HG02840 (cell line): ENCODE data around the gene NR5A2.

Experiments used
- ATAC-seq: cut with Tn5 transposase; IDR thresholded peaks from one replicate; pipeline ENCODE4 v1.9.1; 2021; ENCODE audit warnings: mild to moderate bottlenecking, moderate library complexity, moderate number of reproducible peaks; ENCODE audit not compliant: unreplicated experiment, low FRiP score

The NR5A2 gene

DNA sequence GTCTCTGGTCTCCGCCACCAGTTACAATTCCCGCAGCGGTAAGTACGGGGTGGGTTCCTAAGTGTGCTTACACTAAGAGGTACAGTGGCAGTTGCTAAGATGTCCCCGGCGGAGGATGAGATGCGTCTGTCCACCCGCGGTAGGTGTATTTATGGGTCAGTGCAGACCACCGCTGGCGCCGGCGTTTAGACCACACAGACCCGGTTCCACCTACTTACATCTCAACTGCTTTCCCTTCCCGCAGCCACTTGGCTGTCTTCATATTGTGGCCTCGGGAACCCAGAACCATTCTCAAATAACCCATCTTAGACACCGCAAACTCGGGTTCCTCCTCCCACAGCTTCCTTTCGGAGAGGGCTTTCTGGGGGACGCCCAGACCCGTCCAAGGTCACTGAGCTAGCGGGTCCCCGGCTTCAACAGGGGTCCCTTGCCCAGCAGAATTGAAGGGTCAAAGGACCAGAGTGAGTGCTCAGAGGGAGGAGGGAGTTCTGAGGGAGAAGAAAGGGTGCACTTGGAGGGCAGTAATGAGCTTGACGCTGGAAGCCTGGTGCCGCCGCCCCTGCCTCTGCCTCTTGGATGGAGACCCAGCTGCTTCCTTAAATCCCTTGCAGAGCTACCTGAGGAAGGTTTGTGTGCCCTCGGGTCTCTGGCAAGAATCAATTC, 8.6 kb downstream of the NR5A2 start:
- ATAC-seq = no peak

DNA sequence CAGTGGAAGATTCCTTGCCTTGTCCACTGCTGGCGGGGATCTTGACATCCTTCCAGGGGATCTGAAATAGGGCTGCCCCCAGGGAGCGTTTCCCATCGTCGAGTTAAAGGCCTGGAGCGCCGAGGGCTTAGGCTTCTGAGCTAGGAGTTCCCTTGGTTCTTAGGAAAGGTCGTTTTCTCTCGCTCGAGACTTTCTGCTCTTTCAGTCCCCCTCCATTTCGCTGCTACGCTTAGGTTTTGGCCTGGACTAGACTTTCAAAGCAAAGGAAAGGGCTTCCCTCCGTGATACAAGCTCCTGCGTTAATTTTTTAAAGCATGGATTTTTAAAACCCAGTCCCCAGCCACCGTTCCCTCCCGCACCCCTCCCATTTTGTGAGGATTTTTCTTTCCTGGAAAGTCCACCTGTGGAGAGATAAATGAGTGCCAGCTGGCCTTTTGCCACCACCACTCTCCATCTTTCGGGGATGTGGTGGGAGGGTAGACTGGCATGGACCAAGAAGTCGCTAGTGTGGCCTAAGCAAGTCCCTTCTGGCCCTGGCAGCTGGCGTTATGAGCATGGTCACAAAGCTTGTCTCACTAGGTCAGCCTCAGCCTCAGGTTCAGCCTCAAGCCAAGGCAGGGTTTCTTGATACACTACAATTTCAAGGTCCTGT, 9.2 kb downstream of the NR5A2 start:
- no peak for ATAC-seq

DNA sequence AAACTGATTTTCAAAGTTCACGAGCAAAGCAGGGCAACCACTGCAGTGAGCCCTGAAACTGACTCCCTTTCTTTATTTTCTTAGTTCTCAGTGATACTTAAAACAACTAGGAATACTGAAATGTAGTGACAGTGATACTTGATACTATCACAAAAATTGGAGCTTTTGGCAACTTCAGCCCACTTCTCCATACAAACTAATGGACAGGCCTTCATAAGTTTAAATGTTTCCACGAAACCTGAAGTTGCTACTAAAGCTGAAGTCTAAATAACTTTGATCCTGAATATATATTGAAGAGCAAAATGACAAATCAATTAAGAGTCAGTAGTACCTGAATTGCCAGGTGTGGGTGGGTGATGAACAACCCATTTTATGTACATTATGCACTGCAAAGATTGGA, 10.0 kb downstream of the NR5A2 start:
- ATAC-seq = no peak

DNA sequence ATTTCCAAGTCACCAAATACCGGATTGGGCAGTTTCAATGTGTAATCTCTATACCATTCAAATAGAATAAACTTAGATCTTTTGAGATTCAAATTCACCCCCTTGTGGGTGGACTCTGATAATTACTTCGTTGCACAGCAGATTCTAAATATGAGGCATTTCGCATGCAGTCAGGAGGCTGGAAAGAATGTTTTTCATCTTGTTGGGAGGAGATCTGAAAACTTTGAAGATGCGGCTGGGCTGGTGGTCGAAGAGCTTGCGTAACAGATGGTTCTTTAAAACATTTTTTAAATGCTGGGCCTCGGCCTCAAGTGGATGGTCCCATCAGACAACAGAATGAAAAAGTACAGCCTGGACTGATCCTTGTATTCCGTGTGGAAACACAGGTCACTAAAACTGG, 10.4 kb downstream of the NR5A2 start:
- ATAC-seq = no peak

DNA sequence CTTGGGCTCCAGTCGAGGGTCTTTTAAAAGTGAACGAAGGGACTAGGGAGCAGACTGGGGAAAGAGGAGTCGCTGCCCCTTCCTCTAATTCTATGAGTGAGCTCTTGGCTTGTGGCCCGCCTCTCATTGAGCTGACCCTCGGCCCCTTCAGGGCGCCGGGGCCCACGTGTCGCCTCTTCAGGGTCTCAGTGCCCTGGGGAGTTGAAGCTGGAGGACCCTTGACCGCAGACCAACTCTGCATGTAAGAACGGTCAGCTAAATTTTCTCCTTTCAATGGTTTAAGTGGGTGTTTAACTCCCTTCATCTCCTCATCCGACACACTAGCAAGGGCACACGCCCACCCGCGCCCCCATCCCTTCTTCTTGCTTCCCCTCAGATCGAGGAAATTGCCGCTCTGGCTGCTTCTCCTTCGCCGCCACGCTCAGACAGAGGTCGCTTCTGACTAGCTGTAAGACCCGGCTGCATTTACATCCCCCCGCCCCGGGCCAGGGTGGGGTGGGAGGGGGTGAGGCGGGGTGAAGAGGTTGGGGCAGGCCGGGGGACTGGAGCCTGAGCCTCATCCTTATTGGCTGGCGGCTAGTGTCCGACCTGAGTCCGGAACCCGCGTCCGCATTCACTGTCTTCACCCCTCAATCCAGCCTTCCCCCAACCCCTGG, 10.9 kb downstream of the NR5A2 start:
- no peak for ATAC-seq

DNA sequence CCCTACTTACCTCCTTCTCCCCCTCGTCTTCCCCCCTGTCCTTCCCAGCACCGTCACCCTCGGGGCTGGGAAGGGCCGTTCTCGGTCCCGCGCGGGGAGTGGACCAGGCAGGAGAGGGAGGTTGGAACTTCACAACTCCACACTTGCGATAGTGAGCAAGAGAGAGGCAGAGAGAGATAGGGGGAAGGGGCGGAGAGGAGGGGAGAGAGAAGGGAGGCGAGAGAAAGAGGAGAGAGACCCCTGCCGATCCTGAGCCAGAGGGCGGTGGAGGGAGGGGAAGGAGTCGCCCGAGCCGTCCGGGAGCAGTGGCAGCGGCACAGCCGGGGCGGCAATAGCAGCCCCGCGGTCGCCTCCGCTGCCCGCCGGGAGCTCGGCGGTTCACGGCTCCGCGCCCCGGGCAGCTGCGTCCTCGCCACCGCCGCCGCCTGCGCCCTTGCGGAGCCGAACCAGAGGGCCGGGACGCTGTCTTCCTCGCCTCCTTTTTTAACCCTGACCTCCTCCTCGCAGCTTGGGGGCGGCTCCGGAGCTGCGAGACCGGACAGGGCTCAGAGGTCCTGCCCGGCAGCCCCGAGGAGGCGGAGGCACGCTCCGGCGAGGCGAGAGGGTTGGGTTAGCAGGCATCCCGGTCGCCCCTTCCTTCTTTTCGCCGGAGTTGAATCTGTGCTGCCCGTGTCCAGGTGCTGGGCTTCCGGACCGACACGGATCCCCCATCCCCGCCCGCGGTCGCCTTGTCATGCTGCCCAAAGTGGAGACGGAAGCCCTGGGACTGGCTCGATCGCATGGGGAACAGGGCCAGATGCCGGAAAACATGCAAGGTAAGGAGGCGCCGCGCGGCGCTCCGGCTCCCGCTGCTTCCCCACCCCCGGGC, 11.7 kb downstream of the NR5A2 start:
- no peak for ATAC-seq

DNA sequence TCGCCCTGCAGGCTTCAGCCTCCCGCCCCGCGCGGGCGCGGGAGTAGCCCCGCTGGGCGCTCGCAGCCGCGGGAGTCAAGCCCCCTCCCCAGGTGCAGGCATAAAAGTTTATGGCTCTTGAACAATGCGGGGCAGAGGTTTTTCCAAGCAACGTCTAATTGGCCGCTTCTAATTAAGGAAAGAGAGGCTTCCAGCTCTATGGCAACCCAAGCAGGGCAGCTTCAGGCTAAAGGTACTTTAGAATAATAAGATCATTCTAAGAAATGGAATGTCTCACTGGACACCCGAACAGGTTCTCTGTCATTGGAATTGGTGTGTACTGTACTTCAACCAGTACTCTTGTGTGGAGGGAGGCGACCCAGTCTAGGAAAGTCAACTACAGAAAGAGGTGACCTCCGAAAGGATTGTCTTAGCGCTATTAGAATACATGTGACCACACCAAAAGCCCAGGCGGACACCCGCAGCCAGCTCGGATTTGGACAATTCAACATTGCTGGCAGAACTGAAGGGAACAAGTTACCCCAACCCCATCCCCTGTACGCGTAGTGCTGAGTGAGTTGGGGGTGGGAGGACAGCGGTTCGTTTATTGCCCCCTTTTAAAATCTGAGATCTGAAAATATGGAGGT, 12.5 kb downstream of the NR5A2 start:
- ATAC-seq = no peak

DNA sequence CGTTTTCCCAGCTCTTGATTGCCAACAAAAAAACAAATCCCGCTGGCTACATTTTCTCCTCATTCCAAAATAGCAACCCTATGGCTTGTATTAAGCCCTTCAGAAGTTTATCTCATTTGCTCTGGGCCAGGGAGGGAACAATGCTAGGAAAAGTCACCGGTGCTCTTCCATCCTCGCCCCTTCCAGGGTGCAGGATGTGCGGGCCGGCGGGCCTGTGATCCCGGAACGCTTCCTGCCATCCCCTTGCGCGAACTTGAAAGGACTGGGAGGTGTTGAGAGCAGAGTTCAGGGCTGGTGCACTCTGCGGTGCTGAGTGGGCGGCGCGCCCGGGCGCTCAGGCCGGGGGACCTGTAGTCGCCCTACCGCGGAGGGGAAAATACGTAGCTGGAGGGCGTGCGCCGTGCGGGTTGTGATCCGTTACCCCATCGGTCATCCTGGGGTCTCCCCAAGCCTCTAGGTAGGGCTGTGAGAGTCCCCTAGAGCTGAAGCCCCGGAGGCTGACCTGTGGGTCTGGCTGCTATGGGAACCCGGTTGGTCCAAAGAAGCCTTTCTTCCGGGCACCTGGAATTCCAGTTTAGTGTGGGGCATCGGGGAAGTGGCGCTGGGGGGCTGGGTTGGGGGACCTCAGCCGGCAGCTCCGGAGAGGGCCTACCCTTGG, 13.1 kb downstream of the NR5A2 start:
- no peak for ATAC-seq

DNA sequence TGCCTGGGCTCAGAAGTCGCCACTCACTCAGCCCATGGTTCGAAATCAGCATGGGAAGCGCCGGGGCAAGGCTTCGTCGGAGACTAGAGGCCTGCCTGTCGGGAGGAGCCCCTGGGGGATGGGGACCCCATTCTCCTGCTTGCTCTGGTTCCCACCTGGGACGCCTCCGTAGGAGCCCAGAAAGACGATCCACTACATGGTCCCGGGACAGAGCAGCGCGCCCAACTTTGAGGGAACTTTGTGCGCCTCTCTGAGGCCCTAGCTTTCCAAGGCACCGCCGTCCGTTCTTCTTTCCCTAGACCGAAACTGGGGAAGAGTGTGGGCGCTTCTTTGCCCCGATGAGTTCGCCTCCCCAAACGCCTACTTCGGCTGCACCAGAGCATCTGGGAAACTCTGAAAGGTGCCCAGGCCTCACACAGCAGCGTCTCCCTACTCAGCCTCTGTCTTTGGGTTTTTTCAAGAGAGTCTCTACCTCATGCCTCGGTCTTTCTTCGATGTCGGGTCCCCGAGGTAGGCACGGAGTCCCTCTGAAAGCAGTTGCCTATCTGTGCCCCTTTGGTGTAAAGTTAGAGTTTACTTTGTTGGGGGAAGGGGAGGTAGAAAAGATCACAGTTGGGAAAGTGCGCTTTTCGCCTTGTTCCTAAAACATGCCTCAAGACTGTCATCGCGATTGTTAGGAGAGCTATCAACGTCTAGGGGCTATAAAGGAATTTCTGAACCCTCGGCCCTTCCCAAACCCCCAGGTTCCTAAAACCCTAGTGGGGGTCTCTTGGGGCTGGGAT, 14.0 kb downstream of the NR5A2 start:
- ATAC-seq = no peak

DNA sequence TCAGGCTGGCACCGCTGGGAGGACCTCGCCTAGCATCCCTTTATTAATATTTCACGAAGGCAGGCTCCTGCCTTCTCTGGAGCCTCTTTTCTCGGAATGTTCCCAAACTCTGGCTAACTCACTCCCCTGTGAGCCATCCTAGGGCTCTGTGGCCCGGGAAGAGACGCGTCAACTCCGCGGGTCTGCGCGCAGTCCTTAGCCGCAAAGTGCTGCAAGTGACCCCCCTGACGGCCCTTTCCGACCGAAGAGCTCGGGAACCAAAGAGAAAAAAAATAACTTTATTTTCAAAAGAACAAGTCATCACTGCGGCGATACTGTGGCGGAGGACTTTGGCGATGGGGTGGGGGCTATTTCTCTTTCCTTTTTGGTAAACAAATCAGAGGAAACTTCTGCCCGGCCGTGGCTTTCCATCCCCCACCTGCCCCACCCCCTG, 14.6 kb downstream of the NR5A2 start:
- no peak for ATAC-seq

DNA sequence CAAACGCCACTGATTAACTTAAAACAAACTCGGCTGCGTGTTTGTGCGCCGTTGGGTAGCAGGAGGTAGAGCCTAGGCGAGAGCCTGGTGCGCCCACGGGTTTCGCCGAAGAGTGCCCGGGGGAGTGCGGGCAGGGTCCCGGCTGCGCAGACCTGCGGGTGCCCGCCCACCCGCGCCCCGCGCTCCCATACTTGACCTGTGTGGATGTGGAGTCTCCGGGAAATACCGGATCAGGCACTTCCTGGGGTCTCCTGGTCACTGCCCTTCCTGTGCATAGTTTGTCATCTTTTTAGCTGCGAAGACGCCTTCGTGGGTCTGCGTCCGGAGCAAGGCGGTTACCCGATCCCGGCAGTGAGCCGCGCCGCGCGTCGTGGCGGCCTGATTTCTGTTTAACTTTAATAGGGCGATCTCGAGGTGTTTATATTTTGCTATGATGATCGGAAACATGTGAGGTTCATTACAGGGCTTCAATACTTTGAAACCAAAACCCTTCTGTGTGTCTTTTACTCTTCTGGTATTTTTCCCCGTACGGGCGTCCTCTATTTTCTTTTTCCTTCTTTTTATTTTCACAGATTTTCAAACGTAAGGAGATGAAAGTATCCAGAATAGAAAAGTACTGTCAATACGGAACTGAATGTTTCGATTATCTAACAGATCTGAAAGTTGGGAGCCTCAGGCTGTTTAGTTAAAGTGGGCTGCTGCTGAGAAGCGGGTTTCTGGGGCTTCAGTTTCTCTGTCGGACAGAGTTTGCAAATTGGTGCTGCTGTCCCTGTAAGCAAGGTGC, 15.2 kb downstream of the NR5A2 start:
- no peak for ATAC-seq

DNA sequence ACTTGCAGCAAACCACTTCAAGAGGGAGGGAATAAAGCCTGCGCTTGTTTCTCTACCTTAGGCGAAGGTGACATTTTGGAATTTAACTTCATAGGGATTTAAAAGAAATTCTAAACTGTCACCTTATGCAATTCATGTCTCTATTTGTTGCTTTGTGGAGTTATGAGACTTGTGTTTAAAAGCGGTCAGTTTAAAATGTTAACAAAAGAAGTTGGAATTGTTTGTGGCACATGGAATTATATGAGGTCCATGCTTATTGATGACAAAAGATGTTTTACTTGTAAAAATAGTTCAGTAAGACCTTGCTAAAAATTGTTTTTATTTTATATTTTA, 15.8 kb downstream of the NR5A2 start:
- no peak for ATAC-seq

DNA sequence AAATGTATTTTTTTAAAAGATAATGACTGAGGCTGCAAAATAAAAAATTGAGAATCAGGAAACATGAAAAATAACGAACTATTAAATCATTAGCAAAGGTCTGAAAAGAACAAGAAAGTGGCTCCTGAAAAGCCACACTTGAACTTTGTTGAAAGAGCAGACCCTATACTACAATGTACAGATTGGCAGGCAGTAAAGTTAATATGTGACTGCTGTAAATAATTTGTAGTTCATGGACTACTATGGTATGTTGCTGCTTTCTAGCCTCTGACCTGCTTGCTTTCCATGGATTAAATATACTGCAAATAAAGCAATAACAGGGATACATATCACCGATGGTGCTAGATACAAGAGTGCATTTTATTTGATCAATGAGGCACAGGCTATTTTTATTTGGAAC, 18.6 kb downstream of the NR5A2 start:
- ATAC-seq = no peak

DNA sequence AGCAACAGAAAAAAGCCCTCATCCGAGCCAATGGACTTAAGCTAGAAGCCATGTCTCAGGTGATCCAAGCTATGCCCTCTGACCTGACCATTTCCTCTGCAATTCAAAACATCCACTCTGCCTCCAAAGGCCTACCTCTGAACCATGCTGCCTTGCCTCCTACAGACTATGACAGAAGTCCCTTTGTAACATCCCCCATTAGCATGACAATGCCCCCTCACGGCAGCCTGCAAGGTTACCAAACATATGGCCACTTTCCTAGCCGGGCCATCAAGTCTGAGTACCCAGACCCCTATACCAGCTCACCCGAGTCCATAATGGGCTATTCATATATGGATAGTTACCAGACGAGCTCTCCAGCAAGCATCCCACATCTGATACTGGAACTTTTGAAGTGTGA, 20.7 kb downstream of the NR5A2 start:
- ATAC-seq = no peak

DNA sequence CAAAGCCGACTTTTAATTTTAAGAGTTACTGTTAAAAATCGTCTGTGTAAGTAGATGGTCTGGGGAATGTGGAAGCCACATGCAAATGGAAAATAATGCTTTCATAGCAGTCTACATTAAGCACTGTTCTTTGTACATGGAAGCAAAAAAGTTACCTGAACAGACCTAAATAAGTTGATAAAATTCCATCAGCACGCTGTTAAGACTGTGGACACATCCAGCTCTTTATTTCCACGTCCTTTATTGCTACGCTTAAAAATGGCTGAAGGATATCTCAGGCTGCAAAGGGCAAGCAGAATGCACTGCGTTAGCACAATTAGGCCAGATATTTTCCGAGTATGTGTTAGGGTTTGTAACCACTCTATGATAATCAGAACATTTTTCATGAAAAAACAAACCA, 22.3 kb downstream of the NR5A2 start:
- ATAC-seq = no peak

DNA sequence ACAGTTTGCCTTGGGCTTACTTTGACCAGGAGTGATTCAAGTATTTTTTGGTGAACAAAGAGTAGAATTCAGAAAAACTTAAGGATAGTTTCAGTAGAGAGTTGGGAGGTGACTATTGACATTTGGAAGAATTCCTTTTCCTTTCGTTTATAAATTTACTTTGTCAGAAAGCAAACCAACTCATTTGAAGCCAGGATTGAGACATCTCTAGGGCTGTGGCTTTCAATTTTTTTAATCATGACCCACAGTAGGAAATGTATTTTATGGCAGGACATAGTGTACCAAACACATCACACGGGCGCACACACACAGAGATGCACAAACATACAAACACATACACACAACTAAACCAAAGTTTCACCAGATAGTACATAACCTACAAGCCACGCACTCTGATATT, 24.1 kb downstream of the NR5A2 start:
- ATAC-seq = no peak

DNA sequence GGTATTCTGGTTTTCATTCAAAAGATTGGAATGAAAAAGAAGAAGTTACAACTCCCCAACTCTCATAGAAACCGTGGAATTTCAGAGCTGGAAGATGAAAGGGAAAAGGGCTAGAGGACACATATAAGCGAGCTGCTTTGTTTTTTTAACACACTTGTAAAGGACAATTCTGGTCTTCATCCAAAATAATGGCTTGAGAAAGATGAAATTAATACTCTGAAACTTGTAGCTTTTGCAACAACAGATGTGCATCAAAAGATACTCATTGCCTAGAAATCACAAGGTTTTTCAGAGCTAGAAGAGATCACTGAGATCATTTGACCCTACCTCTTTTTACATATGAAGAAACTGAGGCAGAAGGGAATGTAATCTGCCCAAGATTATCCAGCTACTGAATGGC, 25.6 kb downstream of the NR5A2 start:
- ATAC-seq = no peak

DNA sequence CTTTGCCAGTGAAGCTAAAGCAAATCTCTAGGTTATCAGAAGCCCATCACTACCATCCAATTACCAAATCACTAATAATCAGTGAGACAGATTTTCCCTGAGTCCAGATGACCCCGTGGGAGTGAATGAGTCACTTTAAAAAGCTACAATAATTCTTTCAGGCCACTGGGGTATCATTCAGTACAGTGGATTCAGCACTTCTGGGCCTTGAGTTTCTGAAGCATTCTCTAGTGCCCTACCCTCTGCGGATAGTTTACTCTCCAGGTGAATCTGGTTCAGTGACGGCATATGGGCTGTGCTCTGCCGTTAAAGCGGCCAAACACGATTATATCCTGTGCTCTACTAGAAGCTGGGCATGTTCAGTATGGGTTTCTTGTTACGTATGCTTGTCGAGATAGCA, 26.1 kb downstream of the NR5A2 start:
- no peak for ATAC-seq

DNA sequence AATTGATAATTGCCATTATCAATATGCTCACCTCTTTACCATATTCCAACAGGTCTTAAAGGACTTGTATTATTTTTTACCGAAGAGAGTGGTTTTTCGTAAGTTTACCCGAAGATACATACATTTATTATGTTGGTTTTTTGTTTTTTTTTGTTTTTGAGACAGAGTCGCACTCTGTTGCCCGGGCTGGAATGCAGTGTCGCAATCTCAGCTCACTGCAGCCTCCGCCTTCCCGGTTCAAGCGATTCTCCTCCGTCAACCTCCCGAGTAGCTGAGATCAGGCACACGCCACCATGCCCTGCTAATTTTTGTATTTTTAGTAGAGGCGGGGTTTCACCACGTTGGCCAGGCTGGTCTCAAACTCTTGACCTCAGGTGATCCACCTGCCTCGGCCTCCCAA, 30.8 kb downstream of the NR5A2 start:
- no peak for ATAC-seq
